ENCODE results near the gene MTREX. TPM values are rescaled to one million over a fixed set of nuclear protein-coding genes. Genes with fewer than 3 reads are reported as not detected.
"Not testable (repeated sequence)": the region's sequence is repeated elsewhere in the genome, so short reads cannot be mapped to it uniquely, and the experiment has no call there.

MTREX gene
- total and polyA plus RNA-seq, 10 donors, result 13.8 to 73.6 (median 58.3) TPM

- Histone ChIP-seq H3K27me3 (replicated peaks in 1 of 7) (no peaks in the 10 kb centered on the region), H3K36me3 (no peaks in the 10 kb centered on the region), H3K4me1 (peaks cover 0 to 66% (median 30%) of the 10 kb centered on the region in 6 donors), H3K4me3 (no peak overlapping the region), H3K27ac (no peak overlapping the region), H3K9me3 (peaks cover 0 to 5% (median 0%) of the 10 kb centered on the region in 8 donors)
- TF ChIP-seq POLR2A (IDR thresholded peaks at IDR 0.05) (no peak), POLR2AphosphoS5 (IDR thresholded peaks at IDR 0.05) (no peak)
- TF ChIP-seq, protein P1, sequence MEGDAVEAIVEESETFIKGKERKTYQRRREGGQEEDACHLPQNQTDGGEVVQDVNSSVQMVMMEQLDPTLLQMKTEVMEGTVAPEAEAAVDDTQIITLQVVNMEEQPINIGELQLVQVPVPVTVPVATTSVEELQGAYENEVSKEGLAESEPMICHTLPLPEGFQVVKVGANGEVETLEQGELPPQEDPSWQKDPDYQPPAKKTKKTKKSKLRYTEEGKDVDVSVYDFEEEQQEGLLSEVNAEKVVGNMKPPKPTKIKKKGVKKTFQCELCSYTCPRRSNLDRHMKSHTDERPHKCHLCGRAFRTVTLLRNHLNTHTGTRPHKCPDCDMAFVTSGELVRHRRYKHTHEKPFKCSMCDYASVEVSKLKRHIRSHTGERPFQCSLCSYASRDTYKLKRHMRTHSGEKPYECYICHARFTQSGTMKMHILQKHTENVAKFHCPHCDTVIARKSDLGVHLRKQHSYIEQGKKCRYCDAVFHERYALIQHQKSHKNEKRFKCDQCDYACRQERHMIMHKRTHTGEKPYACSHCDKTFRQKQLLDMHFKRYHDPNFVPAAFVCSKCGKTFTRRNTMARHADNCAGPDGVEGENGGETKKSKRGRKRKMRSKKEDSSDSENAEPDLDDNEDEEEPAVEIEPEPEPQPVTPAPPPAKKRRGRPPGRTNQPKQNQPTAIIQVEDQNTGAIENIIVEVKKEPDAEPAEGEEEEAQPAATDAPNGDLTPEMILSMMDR (IDR thresholded peaks at IDR 0.05 in 8 of 11, conservative IDR thresholded peaks at IDR 0.05 in 3 of 11), result no peak
- no peak for DNase-seq
- WGBS, 5 donors, result 92 to 100% (median 95%) methylated on average over 2 of the region's 2 CpGs
- intact Hi-C loops (cut with DNase I; ENCODE audit: low total_unique reads), result no loop called here
These were observed 8.5 kb downstream of the MTREX start for GRCh38 chr5:55316289-55316688.

DNA sequence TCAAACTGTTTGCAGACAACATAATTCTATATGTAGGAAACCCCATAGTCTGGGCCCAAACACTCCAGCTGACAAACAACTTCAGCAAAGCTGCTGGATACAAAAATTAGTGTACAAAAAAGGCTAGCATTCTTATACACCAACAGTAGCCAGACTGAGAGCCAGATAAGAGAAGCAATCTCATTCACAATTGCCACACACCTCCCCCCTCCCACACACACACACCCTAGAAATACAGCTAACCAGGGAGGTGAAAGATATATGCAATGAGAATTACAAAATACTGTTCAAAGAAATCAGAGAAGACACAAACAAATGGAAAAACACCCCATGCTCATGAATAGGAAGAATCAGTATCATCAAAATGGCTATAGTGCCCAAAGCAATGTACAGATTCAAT lies 9.0 kb downstream of the MTREX start:
- TF ChIP-seq POLR2AphosphoS5 (IDR thresholded peaks at IDR 0.05) (no peak), POLR2A (IDR thresholded peaks at IDR 0.05) (no peak)
- TF ChIP-seq, protein P1 (IDR thresholded peaks at IDR 0.05 in 8 of 11, conservative IDR thresholded peaks at IDR 0.05 in 3 of 11), result no peak

GRCh38 chr5:55318237-55318636 lies 10.4 kb downstream of the MTREX start:
- H3K9me3 ChIP-seq; H3K27me3 ChIP-seq (replicated peaks in 1 of 7); H3K27ac ChIP-seq; intact Hi-C loops (cut with DNase I; ENCODE audit: low total_unique reads); DNase-seq; H3K4me3 ChIP-seq: not testable (repeated sequence)
- 96 to 99% (median 97%) methylated on average over 4 of the region's 4 CpGs for WGBS, 5 donors
- Histone ChIP-seq H3K4me1 (peaks cover 0 to 56% (median 15%) of the 10 kb centered on the region in 6 donors), H3K36me3 (peaks cover 0 to 14% (median 3%) of the 10 kb centered on the region in 6 donors)

More for the DNA sequence above, 9.0 kb downstream of the MTREX start:
- peaks cover 0 to 5% (median 0%) of the 10 kb centered on the region in 8 donors for H3K9me3 ChIP-seq
- no peak overlapping the region for H3K4me3 ChIP-seq
- no peaks in the 10 kb centered on the region for H3K36me3 ChIP-seq
- no peak overlapping the region for H3K27ac ChIP-seq
- H3K4me1 ChIP-seq, result peaks cover 0 to 60% (median 27%) of the 10 kb centered on the region in 6 donors
- DNase-seq, result no peak
- H3K27me3 ChIP-seq (replicated peaks in 1 of 7), result no peaks in the 10 kb centered on the region
- intact Hi-C loops (cut with DNase I; ENCODE audit: low total_unique reads), result no loop called here

DNA sequence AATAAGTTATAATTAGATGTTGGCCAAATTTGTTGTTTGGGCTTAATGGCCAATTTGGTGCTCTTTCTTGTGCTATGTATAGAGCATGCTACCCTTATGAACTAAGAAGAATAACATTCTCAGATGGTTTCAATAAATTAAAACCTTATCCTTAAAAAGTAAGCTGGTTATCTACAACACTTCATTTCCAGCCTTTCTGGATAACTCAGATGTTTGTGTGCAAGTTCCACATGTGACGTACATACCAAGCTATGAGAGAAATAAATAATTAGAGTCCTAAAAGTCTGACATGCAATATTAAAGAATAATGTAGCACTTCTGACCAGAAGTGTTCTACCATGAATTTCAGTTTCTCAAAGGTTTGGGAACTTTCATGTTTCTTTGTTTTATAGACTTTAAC lies 11.7 kb downstream of the MTREX start:
- peaks cover 0 to 5% (median 0%) of the 10 kb centered on the region in 8 donors for H3K9me3 ChIP-seq
- H3K27ac ChIP-seq, result no peak overlapping the region
- no peaks in the 10 kb centered on the region for H3K27me3 ChIP-seq (replicated peaks in 1 of 7)
- no peak overlapping the region for H3K4me3 ChIP-seq
- DNase-seq, result no peak
- TF ChIP-seq POLR2A (IDR thresholded peaks at IDR 0.05) (no peak), POLR2AphosphoS5 (IDR thresholded peaks at IDR 0.05) (no peak)
- TF ChIP-seq, protein P1 (IDR thresholded peaks at IDR 0.05 in 8 of 11, conservative IDR thresholded peaks at IDR 0.05 in 3 of 11), result no peak
- WGBS, 5 donors, result 91 to 97% (median 95%) methylated on average over 1 of the region's 1 CpG
- intact Hi-C loops (cut with DNase I; ENCODE audit: low total_unique reads), result no loop called here
- peaks cover 0 to 25% (median 6%) of the 10 kb centered on the region in 6 donors for H3K36me3 ChIP-seq
- peaks cover 0 to 47% (median 5%) of the 10 kb centered on the region in 6 donors for H3K4me1 ChIP-seq

- Histone ChIP-seq H3K27me3 (replicated peaks in 1 of 7) (no peaks in the 10 kb centered on the region), H3K4me1 (peaks cover 0 to 37% (median 0%) of the 10 kb centered on the region in 6 donors), H3K4me3 (no peak overlapping the region), H3K36me3 (peaks cover 0 to 36% (median 8%) of the 10 kb centered on the region in 6 donors), H3K27ac (no peak overlapping the region), H3K9me3 (peaks cover 0 to 5% (median 0%) of the 10 kb centered on the region in 8 donors)
- intact Hi-C loops (cut with DNase I; ENCODE audit: low total_unique reads), result no loop called here
- DNase-seq, result no peak
- TF ChIP-seq POLR2A (IDR thresholded peaks at IDR 0.05), result no peak
- TF ChIP-seq, protein P1 (IDR thresholded peaks at IDR 0.05 in 8 of 11, conservative IDR thresholded peaks at IDR 0.05 in 3 of 11), result no peak
- no peak for TF ChIP-seq POLR2AphosphoS5 (IDR thresholded peaks at IDR 0.05)
- WGBS, 5 donors, result 86 to 91% (median 87%) methylated on average over 4 of the region's 4 CpGs
These were observed 12.8 kb downstream of the MTREX start for GRCh38 chr5:55320571-55320970.

All from spleen (tissue), 11 donors.